Osteocyte (in vitro differentiated cells): ENCODE results near the gene NUDT13. TPM values are rescaled to one million over a fixed set of nuclear protein-coding genes. Genes with fewer than 3 reads are reported as not detected.
A peak's percentile ranks its signal among the peaks of the same experiment; 100 is the strongest.

Source experiments
- DNase-seq: peaks from one replicate; pipeline ENCODE4 v3.0.0; 2021; ENCODE audit warnings: mixed read lengths; ENCODE audit not compliant: unreplicated experiment; ENCODE audit errors: extremely low spot score
- H3K27ac Mint-ChIP-seq: one replicate; pipeline ENCODE4 v1.8.0; 2021; ENCODE audit warnings: mild to moderate bottlenecking, mixed read lengths; ENCODE audit not compliant: unreplicated experiment
- H3K27me3 Mint-ChIP-seq: one replicate; pipeline ENCODE4 v1.8.0; 2021; ENCODE audit warnings: mixed read lengths; ENCODE audit not compliant: unreplicated experiment
- H3K36me3 Mint-ChIP-seq: one replicate; pipeline ENCODE4 v1.8.0; 2021; ENCODE audit warnings: mixed read lengths; ENCODE audit not compliant: unreplicated experiment
- H3K4me1 Mint-ChIP-seq: one replicate; pipeline ENCODE4 v1.8.0; 2021; ENCODE audit warnings: mixed read lengths; ENCODE audit not compliant: unreplicated experiment
- H3K4me3 Mint-ChIP-seq: one replicate; pipeline ENCODE4 v1.8.0; 2021; ENCODE audit warnings: mild to moderate bottlenecking, moderate library complexity, mixed read lengths; ENCODE audit not compliant: unreplicated experiment
- H3K9me3 Mint-ChIP-seq: one replicate; pipeline ENCODE4 v1.8.0; 2021; ENCODE audit warnings: mixed read lengths; ENCODE audit not compliant: unreplicated experiment
- total RNA-seq: library from RNA; stranded (reverse); gene quantifications from 2 replicates; pipeline ENCODE4 v1.2.1, GENCODE V29; 2021
- TF ChIP-seq, protein P1 (sequence below): fragments of 200-600 bp; sonication (generic); IDR thresholded peaks from 2 replicates; pipeline ENCODE4 v1.5.0; 2021; ENCODE audit warnings: antibody characterized with exemption, mild to moderate bottlenecking, moderate library complexity

Gene NUDT13
- total RNA-seq, 1 donor from 2014 or later, result 3.2 TPM

GRCh38 chr10:73152009-73152408 is 41.8 kb downstream of the NUDT13 start:
- TF ChIP-seq, protein P1, sequence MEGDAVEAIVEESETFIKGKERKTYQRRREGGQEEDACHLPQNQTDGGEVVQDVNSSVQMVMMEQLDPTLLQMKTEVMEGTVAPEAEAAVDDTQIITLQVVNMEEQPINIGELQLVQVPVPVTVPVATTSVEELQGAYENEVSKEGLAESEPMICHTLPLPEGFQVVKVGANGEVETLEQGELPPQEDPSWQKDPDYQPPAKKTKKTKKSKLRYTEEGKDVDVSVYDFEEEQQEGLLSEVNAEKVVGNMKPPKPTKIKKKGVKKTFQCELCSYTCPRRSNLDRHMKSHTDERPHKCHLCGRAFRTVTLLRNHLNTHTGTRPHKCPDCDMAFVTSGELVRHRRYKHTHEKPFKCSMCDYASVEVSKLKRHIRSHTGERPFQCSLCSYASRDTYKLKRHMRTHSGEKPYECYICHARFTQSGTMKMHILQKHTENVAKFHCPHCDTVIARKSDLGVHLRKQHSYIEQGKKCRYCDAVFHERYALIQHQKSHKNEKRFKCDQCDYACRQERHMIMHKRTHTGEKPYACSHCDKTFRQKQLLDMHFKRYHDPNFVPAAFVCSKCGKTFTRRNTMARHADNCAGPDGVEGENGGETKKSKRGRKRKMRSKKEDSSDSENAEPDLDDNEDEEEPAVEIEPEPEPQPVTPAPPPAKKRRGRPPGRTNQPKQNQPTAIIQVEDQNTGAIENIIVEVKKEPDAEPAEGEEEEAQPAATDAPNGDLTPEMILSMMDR, result no peak
- Mint-ChIP-seq H3K36me3 (peaks cover 55% of the 10 kb centered on the region), H3K4me3 (no peak overlapping the region), H3K27me3 (no peaks in the 10 kb centered on the region), H3K27ac (no peak overlapping the region), H3K9me3 (no peaks in the 10 kb centered on the region), H3K4me1 (no peaks in the 10 kb centered on the region)
- DNase-seq, result no peak

DNA sequence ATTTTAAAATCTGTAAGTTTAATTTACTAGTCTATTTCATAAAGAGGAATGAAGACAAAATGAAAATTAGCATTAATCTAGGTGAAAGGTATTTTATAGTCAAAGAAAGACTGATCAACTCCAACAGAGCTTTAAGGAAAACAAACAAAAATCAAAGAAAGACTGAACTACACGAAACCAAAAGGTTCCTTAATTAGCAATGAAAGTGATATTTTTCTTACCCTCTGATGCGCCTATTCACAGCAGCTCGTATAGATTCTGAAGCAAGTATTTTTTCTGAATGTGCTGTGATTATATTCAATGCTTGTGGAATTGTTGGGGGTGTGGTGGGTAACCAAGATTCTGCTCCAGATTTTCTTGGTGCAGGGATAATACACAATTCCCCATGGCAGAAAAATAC is 45.8 kb downstream of the NUDT13 start:
- peaks cover 37% of the 10 kb centered on the region for H3K36me3 Mint-ChIP-seq

GRCh38 chr10:73159038-73159648 is 48.9 kb downstream of the NUDT13 start:
- H3K27ac Mint-ChIP-seq, result no peak overlapping the region
- peaks cover 39% of the 10 kb centered on the region for H3K36me3 Mint-ChIP-seq
- no peak overlapping the region for H3K4me3 Mint-ChIP-seq
- H3K27me3 Mint-ChIP-seq, result no peaks in the 10 kb centered on the region
- peaks cover 14% of the 10 kb centered on the region for H3K4me1 Mint-ChIP-seq
- DNase-seq, result no peak
- TF ChIP-seq, protein P1, result peak; percentile 83
- peaks cover 6% of the 10 kb centered on the region for H3K9me3 Mint-ChIP-seq

More for the DNA sequence above, 45.8 kb downstream of the NUDT13 start:
- Mint-ChIP-seq H3K27me3 (no peaks in the 10 kb centered on the region), H3K4me3 (no peak overlapping the region), H3K4me1 (peaks cover 6% of the 10 kb centered on the region), H3K27ac (no peak overlapping the region), H3K9me3 (no peaks in the 10 kb centered on the region)
- DNase-seq, result no peak
- TF ChIP-seq, protein P1, result no peak

DNA sequence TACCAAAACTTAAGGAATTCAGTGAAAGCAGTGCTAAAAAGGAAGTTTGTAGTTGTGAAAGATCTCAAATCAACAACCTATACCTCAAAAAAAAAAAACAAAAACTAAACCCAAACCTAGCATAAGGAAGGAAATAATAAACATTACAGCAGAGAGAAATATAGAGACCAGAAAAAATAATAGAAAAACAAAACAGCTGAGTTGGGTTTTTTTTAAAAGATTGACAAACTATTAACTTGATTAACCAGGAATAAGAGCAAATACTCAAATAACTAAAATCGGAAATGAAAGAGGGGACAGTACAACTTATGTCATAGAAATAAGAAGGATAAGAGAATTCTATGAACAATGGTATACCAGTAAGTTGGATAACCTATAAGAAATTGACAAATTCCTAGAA is 50.8 kb downstream of the NUDT13 start:
- H3K36me3 Mint-ChIP-seq, result peaks cover 34% of the 10 kb centered on the region
- peaks cover 17% of the 10 kb centered on the region for H3K4me1 Mint-ChIP-seq
- H3K27me3 Mint-ChIP-seq, result no peaks in the 10 kb centered on the region
- H3K4me3 Mint-ChIP-seq, result no peak overlapping the region
- H3K9me3 Mint-ChIP-seq, result peaks cover 6% of the 10 kb centered on the region
- no peak overlapping the region for H3K27ac Mint-ChIP-seq
- TF ChIP-seq, protein P1, result no peak
- DNase-seq, result no peak

- peaks cover 22% of the 10 kb centered on the region for H3K4me1 Mint-ChIP-seq
- no peak overlapping the region for H3K27ac Mint-ChIP-seq
- no peak overlapping the region for H3K4me3 Mint-ChIP-seq
- no peaks in the 10 kb centered on the region for H3K27me3 Mint-ChIP-seq
- no peak for DNase-seq
- peaks cover 29% of the 10 kb centered on the region for H3K36me3 Mint-ChIP-seq
- peaks cover 6% of the 10 kb centered on the region for H3K9me3 Mint-ChIP-seq
- TF ChIP-seq, protein P1, result no peak
These were observed 51.4 kb downstream of the NUDT13 start for GRCh38 chr10:73161662-73162061.
